Activated CD4-positive, alpha-beta T cell treated with anti-CD3 and anti-CD28 coated beads, Interleukin-2, amount 10 ng/mL, durations not matched to agents 24 days and 14 days (primary cell): ENCODE measurements around the gene HIVEP1. TPM values are rescaled to one million over a fixed set of nuclear protein-coding genes. Genes with fewer than 3 reads are reported as not detected.

Source experiments
- DNase-seq: peaks from one replicate; pipeline ENCODE4 v3.0.0; 2022
- H3K27ac Mint-ChIP-seq: one replicate; pipeline ENCODE4 v1.8.0; 2022; ENCODE audit warnings: mild to moderate bottlenecking, mixed read lengths
- H3K27me3 Mint-ChIP-seq: one replicate; pipeline ENCODE4 v1.8.0; 2022; ENCODE audit warnings: mixed read lengths
- H3K36me3 Mint-ChIP-seq: one replicate; pipeline ENCODE4 v1.8.0; 2022; ENCODE audit warnings: low read depth, mild to moderate bottlenecking, mixed read lengths
- H3K4me1 Mint-ChIP-seq: one replicate; pipeline ENCODE4 v1.8.0; 2021; ENCODE audit warnings: mixed read lengths
- H3K4me3 Mint-ChIP-seq: one replicate; pipeline ENCODE4 v1.8.0; 2022; ENCODE audit warnings: mild to moderate bottlenecking, moderate library complexity, mixed read lengths
- H3K9me3 Mint-ChIP-seq: one replicate; pipeline ENCODE4 v1.8.0; 2021; ENCODE audit warnings: mixed read lengths
- intact Hi-C: fragments of 100-400 bp; cut with micrococcal nuclease; formaldehyde crosslinking; loops from one replicate; pipeline ENCODE4 v1.15.1; 2023
- total RNA-seq: library from RNA; stranded (reverse); gene quantifications from 2 replicates; pipeline ENCODE4 v1.2.3, GENCODE V29; 2022

HIVEP1 gene
- total RNA-seq, 1 donor from 2014 or later = 55.3 TPM

- Mint-ChIP-seq H3K4me3 (no peak overlapping the region), H3K9me3 (peaks cover 4% of the 10 kb centered on the region), H3K4me1 (peaks cover 10% of the 10 kb centered on the region), H3K27ac (peak overlapping the region; percentile 4), H3K27me3 (no peaks in the 10 kb centered on the region), H3K36me3 (no peaks in the 10 kb centered on the region)
- intact Hi-C loops = no loop called here
- DNase-seq = peak; percentile 28
Measured at GRCh38 chr6:12001706-12002435, 10.2 kb upstream of the HIVEP1 start.

DNA sequence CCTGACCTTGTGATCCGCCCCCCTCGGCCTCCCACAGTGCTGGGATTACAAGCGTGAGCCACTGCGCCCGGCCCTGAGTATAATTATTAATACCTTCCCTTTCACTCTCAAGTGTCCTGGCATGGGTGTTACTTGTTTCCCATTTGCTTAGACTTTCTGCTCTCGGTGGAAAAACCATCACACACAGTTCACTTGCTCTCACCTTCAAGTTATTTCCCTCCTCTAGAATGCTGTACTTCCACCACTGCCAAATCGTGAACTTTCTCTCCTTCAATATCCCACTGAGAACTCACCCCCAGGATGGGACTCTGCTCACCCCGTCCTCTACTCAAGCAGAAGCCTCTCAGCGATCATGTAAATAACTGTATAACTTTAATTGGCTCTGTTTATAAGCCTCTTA, 4.6 kb upstream of the HIVEP1 start:
- no peaks in the 10 kb centered on the region for H3K27me3 Mint-ChIP-seq

GRCh38 chr6:12007887-12008286, 4.2 kb upstream of the HIVEP1 start:
- Mint-ChIP-seq H3K27ac (peak overlapping the region; percentile 99), H3K4me1 (peaks cover 23% of the 10 kb centered on the region), H3K4me3 (peak overlapping the region; percentile 99), H3K27me3 (no peaks in the 10 kb centered on the region), H3K9me3 (no peaks in the 10 kb centered on the region), H3K36me3 (peaks cover 11% of the 10 kb centered on the region)
- no peak for DNase-seq
- intact Hi-C loops = loop anchor here (1.0 to 2.0 kb wide), 2 partner anchors 33 to 353 kb away; no protein-coding TSS in a partner anchor

More for the DNA sequence above, 4.6 kb upstream of the HIVEP1 start:
- intact Hi-C loops = no loop called here
- peaks cover 23% of the 10 kb centered on the region for H3K4me1 Mint-ChIP-seq
- DNase-seq = peak; percentile 53
- peaks cover 10% of the 10 kb centered on the region for H3K36me3 Mint-ChIP-seq
- peak overlapping the region; percentile 9 for H3K27ac Mint-ChIP-seq
- H3K9me3 Mint-ChIP-seq = no peaks in the 10 kb centered on the region
- H3K4me3 Mint-ChIP-seq = no peak overlapping the region

DNA sequence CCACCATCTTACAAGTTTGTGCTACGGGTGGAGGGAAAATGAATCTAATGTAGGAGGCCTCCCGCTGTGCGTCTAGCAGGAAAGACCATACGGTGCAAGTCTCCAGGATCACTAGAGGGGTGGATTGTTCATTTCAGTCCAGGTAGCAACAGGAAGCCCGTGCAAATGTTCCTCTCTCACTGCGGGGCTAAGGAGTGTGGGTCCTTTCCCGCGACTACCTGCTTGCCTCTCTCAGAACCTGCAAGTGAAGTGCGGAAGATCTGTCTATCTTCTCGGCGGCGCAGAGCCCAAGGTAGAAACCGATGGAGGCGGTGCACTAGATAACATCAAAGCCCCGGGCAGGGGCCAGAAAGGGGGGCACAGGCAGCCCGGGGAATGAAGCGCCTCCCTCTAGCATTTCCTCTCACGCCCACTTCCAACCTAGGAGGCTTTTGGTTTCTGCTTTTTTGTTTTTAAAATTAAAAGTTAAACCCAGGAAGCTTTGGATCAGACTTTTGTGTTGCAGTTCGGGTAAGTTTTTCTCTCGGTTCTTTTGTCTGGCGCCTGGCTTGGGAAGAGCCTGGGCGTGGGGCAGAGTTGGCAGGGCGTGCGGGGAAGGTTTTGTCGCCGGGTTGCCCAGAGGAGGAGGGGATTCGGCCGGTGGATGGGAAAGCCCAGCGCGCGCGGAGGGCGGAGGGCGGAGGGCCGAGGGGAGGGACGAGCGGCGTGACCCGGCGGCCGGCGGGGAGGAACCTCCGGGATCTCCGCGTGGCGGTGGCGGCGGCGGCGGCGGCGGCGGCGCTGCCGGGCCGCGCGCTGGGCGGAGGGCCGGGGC, 3.5 kb upstream of the HIVEP1 start:
- intact Hi-C loops = loop anchor here (1.0 to 2.0 kb wide), 2 partner anchors 34 to 353 kb away; no protein-coding TSS in a partner anchor
- Mint-ChIP-seq H3K4me3 (peak overlapping the region; percentile 99), H3K27ac (peak overlapping the region; percentile 99), H3K4me1 (peaks cover 27% of the 10 kb centered on the region), H3K36me3 (peaks cover 16% of the 10 kb centered on the region), H3K9me3 (no peaks in the 10 kb centered on the region), H3K27me3 (no peaks in the 10 kb centered on the region)
- peak; percentile 95 for DNase-seq

DNA sequence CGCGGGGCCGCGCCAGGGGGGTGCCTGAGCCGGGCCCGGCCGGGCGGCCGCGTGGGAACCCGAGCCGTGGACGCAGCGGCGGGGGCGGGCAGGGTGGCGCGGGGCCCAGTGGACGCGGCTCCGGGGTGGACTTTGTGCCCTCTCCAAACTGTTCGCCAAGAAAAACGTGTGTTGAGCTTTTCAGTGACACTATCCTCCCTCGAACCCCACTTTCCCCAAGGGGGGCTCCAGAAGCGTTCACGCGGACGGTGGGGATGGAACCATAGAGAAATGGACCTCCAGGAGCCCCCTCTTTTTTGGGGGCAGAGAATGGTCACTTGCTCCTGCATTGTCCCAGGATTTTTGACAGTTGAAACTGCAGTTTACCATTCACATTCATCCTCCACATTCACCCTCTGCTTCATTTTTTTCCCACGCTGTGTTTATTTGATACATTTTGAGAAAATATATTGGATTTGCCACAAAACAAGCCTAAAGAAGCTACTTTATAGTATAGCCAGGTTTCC, 2.9 kb upstream of the HIVEP1 start:
- intact Hi-C loops = loop anchor here (2.0 kb wide), 1 partner anchor 34 kb away; no protein-coding TSS in a partner anchor
- H3K27me3 Mint-ChIP-seq = no peaks in the 10 kb centered on the region
- H3K36me3 Mint-ChIP-seq = peaks cover 20% of the 10 kb centered on the region
- H3K4me1 Mint-ChIP-seq = peaks cover 31% of the 10 kb centered on the region
- H3K27ac Mint-ChIP-seq = peak overlapping the region; percentile 99
- DNase-seq = no peak
- H3K4me3 Mint-ChIP-seq = peak overlapping the region; percentile 96
- no peaks in the 10 kb centered on the region for H3K9me3 Mint-ChIP-seq

GRCh38 chr6:12009876-12010634, 2.1 kb upstream of the HIVEP1 start:
- no peaks in the 10 kb centered on the region for H3K27me3 Mint-ChIP-seq
- H3K27ac Mint-ChIP-seq = peak overlapping the region; percentile 99
- H3K4me3 Mint-ChIP-seq = peak overlapping the region; percentile 96
- H3K9me3 Mint-ChIP-seq = peaks cover 5% of the 10 kb centered on the region
- intact Hi-C loops = loop anchor here (2.0 to 10.0 kb wide), 3 partner anchors 35 to 1288 kb away; partner anchors contain the start of gene TMEM14C
- peaks cover 28% of the 10 kb centered on the region for H3K36me3 Mint-ChIP-seq
- DNase-seq = no peak
- H3K4me1 Mint-ChIP-seq = peaks cover 38% of the 10 kb centered on the region

- intact Hi-C loops = loop anchor here (1.0 to 10.0 kb wide), 9 partner anchors 41 to 1288 kb away; partner anchors contain the start of gene TMEM14C
- no peak for DNase-seq
- H3K9me3 Mint-ChIP-seq = peaks cover 5% of the 10 kb centered on the region
- peaks cover 42% of the 10 kb centered on the region for H3K4me1 Mint-ChIP-seq
- peak overlapping the region; percentile 96 for H3K4me3 Mint-ChIP-seq
- H3K36me3 Mint-ChIP-seq = peaks cover 34% of the 10 kb centered on the region
- peak overlapping the region; percentile 99 for H3K27ac Mint-ChIP-seq
- H3K27me3 Mint-ChIP-seq = no peaks in the 10 kb centered on the region
Measured at GRCh38 chr6:12010635-12011275, 1.4 kb upstream of the HIVEP1 start.

DNA sequence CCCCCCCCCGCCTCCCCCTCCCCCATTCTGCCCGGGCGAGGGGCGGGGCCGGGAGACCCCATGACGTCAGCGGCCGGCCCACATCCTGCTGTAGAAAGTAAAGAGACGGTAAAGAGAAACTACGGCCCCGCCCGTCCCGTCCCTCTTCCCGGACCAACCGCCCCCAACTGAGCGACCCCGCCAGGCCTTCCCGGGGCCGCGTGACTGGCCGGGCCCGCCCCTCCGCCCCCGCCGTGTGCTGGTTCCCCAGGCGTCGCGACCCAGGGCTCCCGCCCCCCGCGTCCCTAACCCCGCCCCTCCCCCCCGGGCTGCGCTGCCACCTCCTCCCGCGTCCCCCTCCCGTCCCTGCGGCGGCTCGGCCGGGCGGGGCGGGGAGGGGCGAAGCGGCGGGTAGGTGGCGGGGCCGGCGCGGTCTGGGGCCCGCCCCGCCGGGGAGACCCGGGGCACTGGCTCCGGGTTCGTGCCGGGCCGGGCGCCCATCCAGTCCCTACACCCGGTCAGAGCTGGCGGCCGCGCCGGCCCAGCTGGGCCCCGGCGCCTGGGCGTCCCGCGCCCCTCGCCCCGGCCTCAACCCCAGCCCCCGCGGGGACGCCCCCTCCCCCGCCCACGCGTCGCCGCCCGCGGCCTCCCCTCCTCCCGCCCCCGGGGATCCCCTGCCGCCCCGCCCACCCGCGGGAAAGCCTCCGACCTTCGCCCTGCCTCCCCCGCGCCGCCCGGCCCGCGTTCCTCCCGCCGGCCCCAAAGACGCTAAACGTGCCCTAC, 655 bp upstream of the HIVEP1 start:
- Mint-ChIP-seq H3K36me3 (peaks cover 40% of the 10 kb centered on the region), H3K27me3 (no peaks in the 10 kb centered on the region), H3K4me1 (peaks cover 46% of the 10 kb centered on the region), H3K27ac (peak overlapping the region; percentile 99), H3K4me3 (peak overlapping the region; percentile 96), H3K9me3 (peaks cover 5% of the 10 kb centered on the region)
- peak; percentile 97 for DNase-seq
- intact Hi-C loops = loop anchor here (1.0 to 10.0 kb wide), 9 partner anchors 40 to 1289 kb away; partner anchors contain the start of gene TMEM14C

GRCh38 chr6:12012558-12013306, 620 bp downstream of the HIVEP1 start:
- peaks cover 50% of the 10 kb centered on the region for H3K4me1 Mint-ChIP-seq
- H3K4me3 Mint-ChIP-seq = peak overlapping the region; percentile 93
- H3K9me3 Mint-ChIP-seq = peaks cover 10% of the 10 kb centered on the region
- intact Hi-C loops = loop anchor here (1.0 to 10.0 kb wide), 3 partner anchors 36 to 1290 kb away; partner anchors contain the start of gene TMEM14C
- peak; percentile 94 for DNase-seq
- no peaks in the 10 kb centered on the region for H3K27me3 Mint-ChIP-seq
- peak overlapping the region; percentile 98 for H3K27ac Mint-ChIP-seq
- peaks cover 52% of the 10 kb centered on the region for H3K36me3 Mint-ChIP-seq

GRCh38 chr6:12013307-12013719, 1.2 kb downstream of the HIVEP1 start:
- intact Hi-C loops = loop anchor here (1.0 to 10.0 kb wide), 3 partner anchors 35 to 1291 kb away; partner anchors contain the start of gene TMEM14C
- peak overlapping the region; percentile 93 for H3K4me3 Mint-ChIP-seq
- peak overlapping the region; percentile 98 for H3K27ac Mint-ChIP-seq
- H3K36me3 Mint-ChIP-seq = peaks cover 55% of the 10 kb centered on the region
- peaks cover 10% of the 10 kb centered on the region for H3K9me3 Mint-ChIP-seq
- peaks cover 46% of the 10 kb centered on the region for H3K4me1 Mint-ChIP-seq
- DNase-seq = no peak
- H3K27me3 Mint-ChIP-seq = no peaks in the 10 kb centered on the region

GRCh38 chr6:12014027-12014872, 2.1 kb downstream of the HIVEP1 start:
- intact Hi-C loops = loop anchor here (5.0 to 10.0 kb wide), 2 partner anchors 189 to 1292 kb away; partner anchors contain the start of gene TMEM14C
- Mint-ChIP-seq H3K27me3 (no peaks in the 10 kb centered on the region), H3K4me3 (peak overlapping the region; percentile 93), H3K36me3 (peaks cover 56% of the 10 kb centered on the region), H3K4me1 (peaks cover 44% of the 10 kb centered on the region), H3K9me3 (peaks cover 10% of the 10 kb centered on the region), H3K27ac (peak overlapping the region; percentile 58)
- DNase-seq = no peak
